Vagina (tissue), 2 donors: ENCODE results near the gene EDDM3A. TPM values are rescaled to one million over a fixed set of nuclear protein-coding genes. Genes with fewer than 3 reads are reported as not detected.

Source experiments
- DNase-seq, 2 donors: peaks; one replicate each; pipeline ENCODE4 v3.0.0-alpha.2; 2017; ENCODE audit errors: extremely low spot score in 2 of 2
- H3K27ac ChIP-seq: fragments of 200-600 bp; sonication (generic); one replicate; pipeline ENCODE4 v1.5.1; 2019
- H3K27me3 ChIP-seq: fragments of 200-600 bp; sonication (generic); one replicate; pipeline ENCODE4 v1.5.1; 2019
- H3K36me3 ChIP-seq, 2 donors: fragments of 200-600 bp; sonication (generic); one replicate each; pipeline ENCODE4 v1.5.1; 2017 to 2019
- H3K4me1 ChIP-seq: fragments of 200-600 bp; sonication (generic); one replicate; pipeline ENCODE4 v1.5.1; 2019
- H3K4me3 ChIP-seq, 2 donors: fragments of 200-600 bp; sonication (generic); 1 replicate in 1 of 2; 2 replicates in 1 of 2; pipeline ENCODE4 v1.5.1; 2016 to 2019
- H3K9me3 ChIP-seq: fragments of 200-600 bp; sonication (generic); one replicate; pipeline ENCODE4 v1.5.1; 2019
- CTCF ChIP-seq, 3 experiments: fragments of 450-650 bp in 2 of 3; fragments of 200-600 bp in 1 of 3; sonication (generic) in 1 of 3; IDR thresholded peaks; one replicate each; pipeline ENCODE4 v1.5.1; 2017 to 2019; ENCODE audit warnings: antibody characterized with exemption in 3 of 3, mild to moderate bottlenecking in 2 of 3, moderate library complexity in 2 of 3
- POLR2A ChIP-seq, 2 donors: fragments of 450-650 bp; IDR thresholded peaks; one replicate each; pipeline ENCODE4 v1.6.1; 2017; ENCODE audit warnings: antibody characterized with exemption in 2 of 2, mild to moderate bottlenecking in 2 of 2, moderate library complexity in 2 of 2
- POLR2AphosphoS5 ChIP-seq, 2 donors: sonication (generic); formaldehyde crosslinking; IDR thresholded peaks; one replicate each; pipeline ENCODE4 v1.9.0; 2017; ENCODE audit warnings: antibody characterized with exemption in 2 of 2, mild to moderate bottlenecking in 2 of 2, low read depth in 1 of 2; ENCODE audit not compliant: insufficient read depth in 1 of 2
- intact Hi-C: fragments of 100-400 bp; cut with DNase I; formaldehyde crosslinking; loops from one replicate; pipeline ENCODE4 v1.15.1; 2023
- total RNA-seq: library from RNA; depleted of rRNA; stranded (reverse); fragments of >200 nt; gene quantifications from one replicate; pipeline ENCODE4 v1.2.3, GENCODE V29; 2016

Gene EDDM3A
- total RNA-seq, 1 donor from 2014 or later: not detected

GRCh38 chr14:20746566-20746965 is 879 bp downstream of the EDDM3A start:
- Histone ChIP-seq H3K27ac (no peak overlapping the region), H3K9me3 (no peaks in the 10 kb centered on the region), H3K4me1 (no peaks in the 10 kb centered on the region), H3K36me3 (no peaks in the 10 kb centered on the region), H3K27me3 (no peaks in the 10 kb centered on the region), H3K4me3 (no peak overlapping the region)
- TF ChIP-seq POLR2AphosphoS5 (IDR thresholded peaks at IDR 0.05; ENCODE audit: insufficient read depth in 1 of 2, low read depth in 1 of 2) (no peak), POLR2A (IDR thresholded peaks at IDR 0.05) (no peak), CTCF (IDR thresholded peaks at IDR 0.05) (no peak)
- DNase-seq: no peak
- intact Hi-C loops: no loop called here

- intact Hi-C loops: no loop called here
- H3K4me1 ChIP-seq: no peaks in the 10 kb centered on the region
- H3K27ac ChIP-seq: no peak overlapping the region
- H3K27me3 ChIP-seq: no peaks in the 10 kb centered on the region
- peaks cover 6% of the 10 kb centered on the region for H3K9me3 ChIP-seq
- H3K36me3 ChIP-seq: no peaks in the 10 kb centered on the region
- no peak for TF ChIP-seq CTCF (IDR thresholded peaks at IDR 0.05)
- no peak for TF ChIP-seq POLR2AphosphoS5 (IDR thresholded peaks at IDR 0.05; ENCODE audit: insufficient read depth in 1 of 2, low read depth in 1 of 2)
- no peak for TF ChIP-seq POLR2A (IDR thresholded peaks at IDR 0.05)
- DNase-seq: no peak
- H3K4me3 ChIP-seq: no peak overlapping the region
Observed at GRCh38 chr14:20748439-20748838, 2.8 kb downstream of the EDDM3A start.

- peaks cover 6% of the 10 kb centered on the region for H3K9me3 ChIP-seq
- H3K27ac ChIP-seq: no peak overlapping the region
- DNase-seq: no peak
- no peak overlapping the region for H3K4me3 ChIP-seq
- TF ChIP-seq POLR2A (IDR thresholded peaks at IDR 0.05) (no peak), CTCF (IDR thresholded peaks at IDR 0.05) (no peak), POLR2AphosphoS5 (IDR thresholded peaks at IDR 0.05; ENCODE audit: insufficient read depth in 1 of 2, low read depth in 1 of 2) (no peak)
- intact Hi-C loops: no loop called here
- no peaks in the 10 kb centered on the region for H3K36me3 ChIP-seq
- no peaks in the 10 kb centered on the region for H3K4me1 ChIP-seq
- H3K27me3 ChIP-seq: no peaks in the 10 kb centered on the region
Observed at GRCh38 chr14:20750194-20750593, 4.5 kb downstream of the EDDM3A start.

GRCh38 chr14:20751963-20752562 is 6.4 kb downstream of the EDDM3A start:
- Histone ChIP-seq H3K4me1 (no peaks in the 10 kb centered on the region), H3K27me3 (no peaks in the 10 kb centered on the region), H3K4me3 (no peak overlapping the region), H3K27ac (no peak overlapping the region), H3K9me3 (peaks cover 6% of the 10 kb centered on the region), H3K36me3 (no peaks in the 10 kb centered on the region)
- DNase-seq: no peak
- TF ChIP-seq POLR2A (IDR thresholded peaks at IDR 0.05) (no peak), CTCF (IDR thresholded peaks at IDR 0.05) (no peak), POLR2AphosphoS5 (IDR thresholded peaks at IDR 0.05; ENCODE audit: insufficient read depth in 1 of 2, low read depth in 1 of 2) (no peak)
- intact Hi-C loops: no loop called here

- Histone ChIP-seq H3K36me3 (no peaks in the 10 kb centered on the region), H3K27ac (no peak overlapping the region)
Observed at GRCh38 chr14:20754308-20754707, 8.6 kb downstream of the EDDM3A start.

More at GRCh38 chr14:20754308-20754707, 8.6 kb downstream of the EDDM3A start:
- H3K9me3 ChIP-seq: peaks cover 6% of the 10 kb centered on the region
- H3K4me1 ChIP-seq: no peaks in the 10 kb centered on the region
- no peak for DNase-seq
- intact Hi-C loops: no loop called here
- H3K4me3 ChIP-seq: no peak overlapping the region
- no peaks in the 10 kb centered on the region for H3K27me3 ChIP-seq
- no peak for TF ChIP-seq CTCF (IDR thresholded peaks at IDR 0.05)
- TF ChIP-seq POLR2A (IDR thresholded peaks at IDR 0.05): no peak
- TF ChIP-seq POLR2AphosphoS5 (IDR thresholded peaks at IDR 0.05; ENCODE audit: insufficient read depth in 1 of 2, low read depth in 1 of 2): no peak
